Hematopoietic multipotent progenitor cell treated with erythropoietin and hydrocortisone succinate and interleukin-3 and kit ligand, for 8 days (in vitro differentiated cells): ENCODE measurements around the gene HDLBP.

Experiments used
- DNase-seq: peaks from one replicate; pipeline ENCODE4 v3.0.0-alpha.2; 2015

Gene HDLBP

GRCh38 chr2:241315093-241315878, at the start of gene HDLBP:
Gene HDLBP (minus strand): TSS chr2:241315672. CDS start chr2:241266869, 48,803 bp downstream.
- peak; percentile 98 for DNase-seq

- DNase-seq = no peak
Observed at GRCh38 chr2:241364781-241365180, 49.3 kb upstream of the HDLBP start.

GRCh38 chr2:241363426-241363825, 48.0 kb upstream of the HDLBP start:
- DNase-seq = no peak

- no peak for DNase-seq
Observed at GRCh38 chr2:241359481-241360045, 44.1 kb upstream of the HDLBP start.

GRCh38 chr2:241358470-241358869, 43.0 kb upstream of the HDLBP start:
- peak; percentile 12 for DNase-seq

GRCh38 chr2:241357531-241357930, 42.1 kb upstream of the HDLBP start:
- DNase-seq = no peak

- peak; percentile 21 for DNase-seq
Observed at GRCh38 chr2:241356871-241357260, 41.4 kb upstream of the HDLBP start.

- peak; percentile 97 for DNase-seq
Observed at GRCh38 chr2:241355983-241356870, 40.8 kb upstream of the HDLBP start, which contains the start of gene FARP2. Gene FARP2 (plus strand): TSS chr2:241356285. CDS start chr2:241373108, 16,823 bp downstream.

- peak; percentile 79 for DNase-seq
Observed at GRCh38 chr2:241354668-241355658, 39.5 kb upstream of the HDLBP start.

GRCh38 chr2:241352227-241352626, 36.8 kb upstream of the HDLBP start:
- DNase-seq = no peak

GRCh38 chr2:241351640-241352031, 36.2 kb upstream of the HDLBP start:
- no peak for DNase-seq

- DNase-seq = no peak
Observed at GRCh38 chr2:241350878-241351639, 35.6 kb upstream of the HDLBP start.

- no peak for DNase-seq
Observed at GRCh38 chr2:241350530-241350877, 35.0 kb upstream of the HDLBP start.

GRCh38 chr2:241349941-241350340, 34.5 kb upstream of the HDLBP start:
- no peak for DNase-seq

- DNase-seq = no peak
Observed at GRCh38 chr2:241344925-241345651, 29.6 kb upstream of the HDLBP start.

- DNase-seq = no peak
Observed at GRCh38 chr2:241340631-241341163, 25.2 kb upstream of the HDLBP start.

GRCh38 chr2:241339839-241340630, 24.6 kb upstream of the HDLBP start:
- DNase-seq = no peak

- DNase-seq = no peak
Observed at GRCh38 chr2:241334813-241335212, 19.3 kb upstream of the HDLBP start.

GRCh38 chr2:241330616-241330981, 15.1 kb upstream of the HDLBP start:
- no peak for DNase-seq
